SU-DHL-6 (cell line): Measurements from ENCODE around the gene KERA.

Experiments
- EZH2phosphoT487 ChIP-seq: fragments of 200-600 bp; sonication (generic), shearing (Covaris generic); conservative IDR thresholded peaks from 2 replicates; pipeline ENCODE4 v1.6.1; 2018; ENCODE audit warnings: mild to moderate bottlenecking, antibody characterized with exemption, low read length, moderate library complexity, mixed read lengths
- TF ChIP-seq, protein P1 (sequence below): fragments of 200-600 bp; sonication (generic); IDR thresholded peaks from one replicate; pipeline ENCODE4 v1.5.1; 2017; ENCODE audit warnings: antibody characterized with exemption, mild to moderate bottlenecking, low read length, moderate library complexity; ENCODE audit not compliant: insufficient read depth, poor library complexity, severe bottlenecking

- TF ChIP-seq, protein P1, sequence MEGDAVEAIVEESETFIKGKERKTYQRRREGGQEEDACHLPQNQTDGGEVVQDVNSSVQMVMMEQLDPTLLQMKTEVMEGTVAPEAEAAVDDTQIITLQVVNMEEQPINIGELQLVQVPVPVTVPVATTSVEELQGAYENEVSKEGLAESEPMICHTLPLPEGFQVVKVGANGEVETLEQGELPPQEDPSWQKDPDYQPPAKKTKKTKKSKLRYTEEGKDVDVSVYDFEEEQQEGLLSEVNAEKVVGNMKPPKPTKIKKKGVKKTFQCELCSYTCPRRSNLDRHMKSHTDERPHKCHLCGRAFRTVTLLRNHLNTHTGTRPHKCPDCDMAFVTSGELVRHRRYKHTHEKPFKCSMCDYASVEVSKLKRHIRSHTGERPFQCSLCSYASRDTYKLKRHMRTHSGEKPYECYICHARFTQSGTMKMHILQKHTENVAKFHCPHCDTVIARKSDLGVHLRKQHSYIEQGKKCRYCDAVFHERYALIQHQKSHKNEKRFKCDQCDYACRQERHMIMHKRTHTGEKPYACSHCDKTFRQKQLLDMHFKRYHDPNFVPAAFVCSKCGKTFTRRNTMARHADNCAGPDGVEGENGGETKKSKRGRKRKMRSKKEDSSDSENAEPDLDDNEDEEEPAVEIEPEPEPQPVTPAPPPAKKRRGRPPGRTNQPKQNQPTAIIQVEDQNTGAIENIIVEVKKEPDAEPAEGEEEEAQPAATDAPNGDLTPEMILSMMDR = no peak
- TF ChIP-seq EZH2phosphoT487 = no peak
These were observed 42.0 kb upstream of the KERA start for GRCh38 chr12:91099836-91100235.
